Kidney (tissue), 14 donors: ENCODE data around the gene HIP1R. TPM values are rescaled to one million over a fixed set of nuclear protein-coding genes. Genes with fewer than 3 reads are reported as not detected.
"Not testable (repeated sequence)": the region's sequence is repeated elsewhere in the genome, so short reads cannot be mapped to it uniquely, and the experiment has no call there.

Experiments used
- DNase-seq, 5 donors: peaks; one replicate each; pipeline ENCODE4 v3.0.0-alpha.2; 2013 to 2020
- FAIRE-seq: peaks from 2 replicates; lab custom pipeline; 2012; peaks lifted over from hg19 to GRCh38; lab: Jason Lieb, UNC
- H3K27ac ChIP-seq, 2 donors: one replicate each; pipeline ENCODE4 v1.7.0; 2013; ENCODE audit warnings: low read depth in 2 of 2, low read length in 2 of 2, inconsistent platforms in 1 of 2
- H3K27me3 ChIP-seq: one replicate; pipeline ENCODE4 v1.7.1; 2013; ENCODE audit warnings: low read length, inconsistent platforms; ENCODE audit not compliant: control insufficient read depth, insufficient read depth
- H3K36me3 ChIP-seq, 3 donors: one replicate each; pipeline versions ENCODE4 v1.7.0 to v1.7.1; 2013; ENCODE audit warnings: low read length in 3 of 3, control low read depth in 1 of 3, inconsistent platforms in 1 of 3; ENCODE audit not compliant: insufficient read depth in 3 of 3, control insufficient read depth in 2 of 3
- H3K4me1 ChIP-seq, 3 donors: one replicate each; pipeline versions ENCODE4 v1.7.0 to v1.7.1; 2013; ENCODE audit warnings: low read length in 3 of 3, inconsistent platforms in 1 of 3, low read depth in 1 of 3; ENCODE audit not compliant: control insufficient read depth in 2 of 3, insufficient read depth in 2 of 3
- H3K4me3 ChIP-seq, 3 donors: one replicate each; pipeline versions ENCODE4 v1.7.0 to v1.8.1; 2013; ENCODE audit warnings: low read length in 3 of 3, control low read depth in 1 of 3, inconsistent platforms in 1 of 3
- H3K9ac ChIP-seq, 3 donors: one replicate each; pipeline versions ENCODE4 v1.7.0 to v1.7.1; 2013; ENCODE audit warnings: low read length in 3 of 3, control low read depth in 1 of 3, inconsistent platforms in 1 of 3
- H3K9me3 ChIP-seq, 3 donors: one replicate each; pipeline versions ENCODE4 v1.7.0 to v1.7.1; 2013; ENCODE audit warnings: low read length in 3 of 3, control low read depth in 1 of 3, inconsistent platforms in 1 of 3; ENCODE audit not compliant: control insufficient read depth in 2 of 3, insufficient read depth in 1 of 3
- intact Hi-C: fragments of 100-400 bp; cut with DNase I; formaldehyde crosslinking; loops from one replicate; pipeline ENCODE4 v1.11.1; 2022
- polyA plus RNA-seq: library from polyadenylated mRNA; stranded (reverse); fragments of 350-450 nt; fragmentation: Illumina TruSeq; extraction: RNeasy Lipid Tissue Mini Kit (QIAGEN cat#74804); gene quantifications from one replicate; pipeline ENCODE4 v1.2.3, GENCODE V29; 2014; ENCODE audit warnings: low read depth, low replicate concordance; ENCODE audit not compliant: insufficient read depth
- total RNA-seq: library from RNA; stranded (reverse); fragmentation: NEBNext Ultra II Directional; extraction: Animal tissue kit (Norgen Biotek cat#: 25700); gene quantifications from one replicate; pipeline ENCODE4 v1.2.1, GENCODE V29; 2021
- TF ChIP-seq, protein P1 (sequence below): IDR thresholded peaks from 3 replicates; pipeline ENCODE4 v1.5.1; 2012; ENCODE audit warnings: mild to moderate bottlenecking, moderate library complexity, borderline replicate concordance; ENCODE audit not compliant: insufficient read depth; ENCODE audit errors: extremely low read depth
- donor health status: control.
- donor health status: control.
- donor health status: control.
- donor health status: control.
- donor health status: control.
- donor health status: DM: yes; HTN: yes; CAD: no.
- donor health status: Normal renal cell carcinoma (clear cell type).

HIP1R gene
- total and polyA plus RNA-seq, 2 donors from 2014 or later = 39.4 to 87.8 TPM

GRCh38 chr12:122902854-122903692 is 67.8 kb downstream of the HIP1R start:
- FAIRE-seq (no peak), DNase-seq (no peak)
- TF ChIP-seq, protein P1, sequence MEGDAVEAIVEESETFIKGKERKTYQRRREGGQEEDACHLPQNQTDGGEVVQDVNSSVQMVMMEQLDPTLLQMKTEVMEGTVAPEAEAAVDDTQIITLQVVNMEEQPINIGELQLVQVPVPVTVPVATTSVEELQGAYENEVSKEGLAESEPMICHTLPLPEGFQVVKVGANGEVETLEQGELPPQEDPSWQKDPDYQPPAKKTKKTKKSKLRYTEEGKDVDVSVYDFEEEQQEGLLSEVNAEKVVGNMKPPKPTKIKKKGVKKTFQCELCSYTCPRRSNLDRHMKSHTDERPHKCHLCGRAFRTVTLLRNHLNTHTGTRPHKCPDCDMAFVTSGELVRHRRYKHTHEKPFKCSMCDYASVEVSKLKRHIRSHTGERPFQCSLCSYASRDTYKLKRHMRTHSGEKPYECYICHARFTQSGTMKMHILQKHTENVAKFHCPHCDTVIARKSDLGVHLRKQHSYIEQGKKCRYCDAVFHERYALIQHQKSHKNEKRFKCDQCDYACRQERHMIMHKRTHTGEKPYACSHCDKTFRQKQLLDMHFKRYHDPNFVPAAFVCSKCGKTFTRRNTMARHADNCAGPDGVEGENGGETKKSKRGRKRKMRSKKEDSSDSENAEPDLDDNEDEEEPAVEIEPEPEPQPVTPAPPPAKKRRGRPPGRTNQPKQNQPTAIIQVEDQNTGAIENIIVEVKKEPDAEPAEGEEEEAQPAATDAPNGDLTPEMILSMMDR = no peak
- Histone ChIP-seq H3K27me3 (no peaks in the 10 kb centered on the region), H3K9ac (peak overlapping the region in 1 of 3 donors; percentile 24), H3K9me3 (no peaks in the 10 kb centered on the region), H3K4me1 (peaks cover 0 to 10% (median 7%) of the 10 kb centered on the region in 3 donors), H3K4me3 (no peak overlapping the region), H3K27ac (peak overlapping the region; percentile 47 to 53), H3K36me3 (no peaks in the 10 kb centered on the region)
- intact Hi-C loops = no loop called here

- H3K36me3 ChIP-seq = no peaks in the 10 kb centered on the region
- TF ChIP-seq, protein P1 = no peak
- no peaks in the 10 kb centered on the region for H3K27me3 ChIP-seq
- H3K9ac ChIP-seq = peak overlapping the region in 1 of 3 donors; percentile 24
- no peaks in the 10 kb centered on the region for H3K9me3 ChIP-seq
- H3K4me3 ChIP-seq = no peak overlapping the region
- DNase-seq (no peak), FAIRE-seq (no peak)
- intact Hi-C loops = no loop called here
- peaks cover 0 to 10% (median 7%) of the 10 kb centered on the region in 3 donors for H3K4me1 ChIP-seq
- peak overlapping the region; percentile 47 to 53 for H3K27ac ChIP-seq
These were observed 68.4 kb downstream of the HIP1R start for GRCh38 chr12:122903693-122904034.

DNA sequence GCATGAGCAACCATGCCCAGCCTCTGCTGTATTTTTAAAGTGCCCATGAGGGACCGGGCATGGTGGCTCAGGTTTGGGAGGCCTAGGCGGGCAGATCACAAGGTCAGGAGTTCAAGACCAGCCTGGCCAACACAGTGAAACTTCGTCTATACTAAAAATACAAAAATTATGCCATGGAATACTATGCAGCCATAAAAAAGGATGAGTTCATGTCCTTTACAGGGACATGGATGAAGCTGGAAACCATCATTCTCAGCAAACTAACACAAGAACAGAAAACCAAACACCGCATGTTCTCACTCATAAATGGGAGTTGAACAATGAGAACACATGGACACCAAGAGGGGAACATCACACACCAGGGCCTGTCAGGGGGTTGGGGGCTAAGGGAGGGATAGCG is 70.0 kb downstream of the HIP1R start:
- H3K27me3 ChIP-seq, FAIRE-seq, intact Hi-C loops: not testable (repeated sequence)

DNA sequence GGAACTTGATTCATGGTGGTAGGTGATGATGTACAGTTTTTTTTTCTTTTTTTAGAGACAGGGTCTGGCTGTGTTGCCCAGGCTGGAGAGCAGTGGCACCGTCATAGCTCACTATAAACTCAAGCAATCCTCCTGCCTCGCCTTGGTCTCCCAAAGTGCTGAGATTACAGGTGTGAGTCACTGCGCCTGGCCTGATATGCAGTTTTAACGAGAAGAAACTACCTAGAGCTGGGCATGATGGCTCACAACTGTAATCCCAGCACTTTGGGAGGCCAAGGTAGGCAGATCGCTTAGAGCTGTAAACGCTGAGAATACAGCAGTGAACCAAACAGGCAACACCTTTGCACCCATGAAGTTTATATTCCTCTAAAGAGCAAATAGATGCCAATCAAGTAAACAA is 73.7 kb downstream of the HIP1R start:
- H3K27me3 ChIP-seq = no peaks in the 10 kb centered on the region
- FAIRE-seq = no peak
- H3K4me1 ChIP-seq = peaks cover 0 to under 1% (median 0%) of the 10 kb centered on the region in 3 donors
- no peak overlapping the region for H3K4me3 ChIP-seq
- H3K36me3 ChIP-seq = no peaks in the 10 kb centered on the region
- DNase-seq = no peak
- no peak overlapping the region for H3K9ac ChIP-seq
- no peak overlapping the region for H3K27ac ChIP-seq
- TF ChIP-seq, protein P1 = no peak
- no peaks in the 10 kb centered on the region for H3K9me3 ChIP-seq
- intact Hi-C loops = no loop called here

More for the DNA sequence above, 70.0 kb downstream of the HIP1R start:
- not testable (repeated sequence) for H3K9ac ChIP-seq, H3K36me3 ChIP-seq, H3K9me3 ChIP-seq, H3K4me3 ChIP-seq, H3K27ac ChIP-seq, H3K4me1 ChIP-seq, DNase-seq
